ENCODE data around the gene TMOD2. TPM values are rescaled to one million over a fixed set of nuclear protein-coding genes. Genes with fewer than 3 reads are reported as not detected.

Gene TMOD2
- total RNA-seq, 2 experiments from 2014 or later = 5.6 to 6.9 TPM

DNA sequence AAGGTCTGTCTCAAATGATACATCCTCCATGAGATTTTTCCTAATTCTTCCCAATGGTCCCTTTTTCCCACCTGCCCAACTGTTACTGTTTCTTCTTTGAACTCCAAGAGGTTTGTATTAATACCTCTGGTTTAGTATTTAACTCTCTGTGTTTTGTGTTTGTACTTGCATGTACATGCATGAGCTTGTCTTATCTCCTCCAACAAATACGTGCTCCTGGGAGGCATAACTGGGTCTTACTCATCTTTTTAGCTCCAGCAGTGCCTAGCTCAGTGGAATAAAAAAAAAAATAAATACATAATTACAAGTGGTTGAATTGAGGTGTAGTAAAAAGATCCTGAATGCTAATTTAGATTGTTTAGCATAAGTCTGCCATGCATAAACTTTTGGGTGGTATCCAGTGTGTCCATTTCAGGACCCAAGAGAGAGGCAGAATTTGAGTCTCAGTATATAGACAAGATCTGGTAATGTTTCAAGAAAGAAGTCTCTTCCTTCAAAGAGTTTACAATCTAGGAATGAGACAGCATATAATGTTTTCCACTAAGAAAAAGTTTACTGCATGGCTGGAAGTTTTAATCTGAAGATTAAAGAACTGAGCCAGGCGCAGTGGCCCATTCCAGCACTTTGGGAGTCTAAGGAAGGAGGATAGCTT lies 12.2 kb upstream of the TMOD2 start:
- H3K27me3 Mint-ChIP-seq = no peaks in the 10 kb centered on the region
- H3K27me3 ChIP-seq (ENCODE audit: control insufficient read depth in 1 of 2, insufficient read depth in 2 of 2, low read length in 2 of 2) = no peaks in the 10 kb centered on the region
- H3K4me3 Mint-ChIP-seq = peak overlapping the region; percentile 92
- H3K4me1 ChIP-seq (ENCODE audit: insufficient read depth, low read length) = peaks cover 41% of the 10 kb centered on the region
- TF ChIP-seq, protein P1, sequence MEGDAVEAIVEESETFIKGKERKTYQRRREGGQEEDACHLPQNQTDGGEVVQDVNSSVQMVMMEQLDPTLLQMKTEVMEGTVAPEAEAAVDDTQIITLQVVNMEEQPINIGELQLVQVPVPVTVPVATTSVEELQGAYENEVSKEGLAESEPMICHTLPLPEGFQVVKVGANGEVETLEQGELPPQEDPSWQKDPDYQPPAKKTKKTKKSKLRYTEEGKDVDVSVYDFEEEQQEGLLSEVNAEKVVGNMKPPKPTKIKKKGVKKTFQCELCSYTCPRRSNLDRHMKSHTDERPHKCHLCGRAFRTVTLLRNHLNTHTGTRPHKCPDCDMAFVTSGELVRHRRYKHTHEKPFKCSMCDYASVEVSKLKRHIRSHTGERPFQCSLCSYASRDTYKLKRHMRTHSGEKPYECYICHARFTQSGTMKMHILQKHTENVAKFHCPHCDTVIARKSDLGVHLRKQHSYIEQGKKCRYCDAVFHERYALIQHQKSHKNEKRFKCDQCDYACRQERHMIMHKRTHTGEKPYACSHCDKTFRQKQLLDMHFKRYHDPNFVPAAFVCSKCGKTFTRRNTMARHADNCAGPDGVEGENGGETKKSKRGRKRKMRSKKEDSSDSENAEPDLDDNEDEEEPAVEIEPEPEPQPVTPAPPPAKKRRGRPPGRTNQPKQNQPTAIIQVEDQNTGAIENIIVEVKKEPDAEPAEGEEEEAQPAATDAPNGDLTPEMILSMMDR (IDR thresholded peaks at IDR 0.05) = no peak
- H3K27ac Mint-ChIP-seq = peak overlapping the region; percentile 97
- ChIA-PET POLR2A (interaction anchor here (1.2 to 4.4 kb wide), 3 partner anchors 8 to 14 kb away, joined by 3 to 45 read pairs (median 14); partner anchors contain the start of gene TMOD2), CTCF (interaction anchor here (1.6 to 4.9 kb wide), 4 partner anchors 10 to 232 kb away, joined by 3 to 34 read pairs (median 6); partner anchors contain the start of gene LEO1)
- intact Hi-C loops (cut with DNase I, micrococcal nuclease) = loop anchor here (2.0 to 5.0 kb wide), 3 partner anchors 14 to 88 kb away; partner anchors contain the start of gene TMOD3 (in 1 of the 2)
- H3K36me3 Mint-ChIP-seq (ENCODE audit: low read depth) = peaks cover 5% of the 10 kb centered on the region
- no peaks in the 10 kb centered on the region for H3K9me3 ChIP-seq (ENCODE audit: control insufficient read depth in 1 of 2, insufficient read depth in 1 of 2, low read length in 2 of 2)
- no peaks in the 10 kb centered on the region for H3K36me3 ChIP-seq (ENCODE audit: insufficient read depth, low read length)
- DNase-seq (no peak), ATAC-seq (ENCODE audit: poor library complexity) (no peak)
- H3K9me3 Mint-ChIP-seq = no peaks in the 10 kb centered on the region
- peak overlapping the region in 1 of 2 donors; percentile 81 for H3K27ac ChIP-seq (ENCODE audit: low read depth in 1 of 2, low read length in 2 of 2)
- H3K4me1 Mint-ChIP-seq (ENCODE audit: low read depth) = peaks cover 46% of the 10 kb centered on the region
- no peak overlapping the region for H3K4me3 ChIP-seq (ENCODE audit: low read length)

DNA sequence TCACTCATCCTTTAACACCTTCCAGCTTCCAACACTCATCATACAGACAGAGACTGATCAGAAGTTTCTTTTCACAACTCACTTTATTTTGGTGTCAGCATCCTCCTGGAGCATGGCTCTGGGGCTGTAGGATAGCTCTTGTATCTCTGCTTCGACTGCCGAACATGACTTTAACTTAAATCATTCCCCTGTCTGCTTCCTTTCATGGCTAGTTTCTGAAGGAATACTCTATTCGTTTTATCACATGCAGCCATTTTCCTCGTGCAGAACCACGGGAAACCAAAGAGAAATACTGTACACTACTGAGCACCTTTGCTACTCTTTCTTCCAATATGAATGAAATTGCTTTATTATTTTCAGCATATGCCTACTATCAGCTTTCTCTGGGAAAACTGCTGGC lies 2.1 kb upstream of the TMOD2 start:
- ChIA-PET POLR2A (no interaction called here), CTCF (interaction anchor here (1.3 to 1.9 kb wide), 2 partner anchors 11 to 27 kb away, joined by 4 to 8 read pairs; partner anchors contain the start of gene LYSMD2)
- TF ChIP-seq, protein P1 (IDR thresholded peaks at IDR 0.05) = no peak
- Histone ChIP-seq H3K27ac (ENCODE audit: low read depth in 1 of 2, low read length in 2 of 2) (no peak overlapping the region), H3K36me3 (ENCODE audit: insufficient read depth, low read length) (no peaks in the 10 kb centered on the region), H3K9me3 (ENCODE audit: control insufficient read depth in 1 of 2, insufficient read depth in 1 of 2, low read length in 2 of 2) (no peaks in the 10 kb centered on the region), H3K4me3 (ENCODE audit: low read length) (no peak overlapping the region), H3K4me1 (ENCODE audit: insufficient read depth, low read length) (peaks cover 15% of the 10 kb centered on the region), H3K27me3 (ENCODE audit: control insufficient read depth in 1 of 2, insufficient read depth in 2 of 2, low read length in 2 of 2) (no peaks in the 10 kb centered on the region)
- intact Hi-C loops (cut with DNase I, micrococcal nuclease) = no loop called here
- ATAC-seq (ENCODE audit: poor library complexity) (no peak), DNase-seq (no peak)
- Mint-ChIP-seq H3K9me3 (no peaks in the 10 kb centered on the region), H3K4me1 (ENCODE audit: low read depth) (peaks cover 35% of the 10 kb centered on the region), H3K27ac (no peak overlapping the region), H3K36me3 (ENCODE audit: low read depth) (no peaks in the 10 kb centered on the region), H3K4me3 (peak overlapping the region; percentile 12), H3K27me3 (peaks cover 4% of the 10 kb centered on the region)

DNA sequence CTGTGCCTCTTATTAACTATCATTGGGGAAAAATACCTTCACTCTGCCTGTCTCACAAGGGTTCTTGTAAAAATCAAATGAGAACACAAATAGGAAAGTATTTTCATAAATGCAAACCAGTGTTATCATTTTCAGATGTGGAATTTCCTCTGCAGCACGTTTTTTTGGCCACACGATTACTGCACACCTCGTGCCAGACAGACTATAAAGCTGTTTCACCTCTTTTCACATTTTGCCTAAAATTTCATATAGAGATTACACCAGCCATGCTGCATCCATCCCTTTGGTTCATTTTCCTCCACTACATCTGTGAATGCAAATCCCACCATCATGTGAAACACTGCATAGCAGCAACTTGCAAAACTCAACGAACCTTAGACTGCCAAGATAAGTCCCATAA lies 1.2 kb upstream of the TMOD2 start:
- no peaks in the 10 kb centered on the region for H3K9me3 Mint-ChIP-seq

More for the DNA sequence above, 1.2 kb upstream of the TMOD2 start:
- peaks cover 44% of the 10 kb centered on the region for H3K4me1 Mint-ChIP-seq (ENCODE audit: low read depth)
- POLR2A ChIA-PET = interaction anchor here (0.6 to 6.4 kb wide), 2 partner anchors 13 to 16 kb away, joined by 3 to 45 read pairs; partner anchors contain the start of gene LYSMD2
- H3K27me3 ChIP-seq (ENCODE audit: control insufficient read depth in 1 of 2, insufficient read depth in 2 of 2, low read length in 2 of 2) = no peaks in the 10 kb centered on the region
- no peak overlapping the region for H3K27ac Mint-ChIP-seq
- intact Hi-C loops (cut with DNase I, micrococcal nuclease) = loop anchor here in 1 of 2 experiments (2.0 kb wide), 1 partner anchor 19 kb away; no protein-coding TSS in a partner anchor
- no peak overlapping the region for H3K27ac ChIP-seq (ENCODE audit: low read depth in 1 of 2, low read length in 2 of 2)
- ATAC-seq (ENCODE audit: poor library complexity) (no peak), DNase-seq (no peak)
- H3K4me3 Mint-ChIP-seq = peak overlapping the region; percentile 92
- TF ChIP-seq, protein P1 (IDR thresholded peaks at IDR 0.05) = no peak
- H3K36me3 Mint-ChIP-seq (ENCODE audit: low read depth) = no peaks in the 10 kb centered on the region
- CTCF ChIA-PET = interaction anchor here (0.9 to 1.9 kb wide), 3 partner anchors 12 to 27 kb away, joined by 3 to 8 read pairs (median 3); partner anchors contain the start of gene LYSMD2
- H3K36me3 ChIP-seq (ENCODE audit: insufficient read depth, low read length) = no peaks in the 10 kb centered on the region
- H3K9me3 ChIP-seq (ENCODE audit: control insufficient read depth in 1 of 2, insufficient read depth in 1 of 2, low read length in 2 of 2) = no peaks in the 10 kb centered on the region
- H3K27me3 Mint-ChIP-seq = peaks cover 4% of the 10 kb centered on the region
- no peak overlapping the region for H3K4me3 ChIP-seq (ENCODE audit: low read length)
- H3K4me1 ChIP-seq (ENCODE audit: insufficient read depth, low read length) = peaks cover 15% of the 10 kb centered on the region

Data from CD4-positive, alpha-beta T cell (primary cell).